Tibial nerve (tissue), 4 donors: ENCODE data around the gene SF3B1. TPM values are rescaled to one million over a fixed set of nuclear protein-coding genes. Genes with fewer than 3 reads are reported as not detected.

Experiments
- DNase-seq, 2 donors: peaks; one replicate each; pipeline ENCODE4 v3.0.0-alpha.2; 2019; ENCODE audit warnings: low spot score in 2 of 2
- H3K27ac ChIP-seq, 4 donors: fragments of 200-600 bp; sonication (generic) in 3 of 4; one replicate each; pipeline ENCODE4 v1.5.1; 2017 to 2019; ENCODE audit warnings: mild to moderate bottlenecking in 1 of 4
- H3K27me3 ChIP-seq, 2 donors: fragments of 200-600 bp; sonication (generic) in 1 of 2; one replicate each; pipeline versions ENCODE4 v1.5.1 to v1.6.0; 2017 to 2019
- H3K36me3 ChIP-seq, 3 donors: fragments of 200-600 bp; sonication (generic); one replicate each; pipeline ENCODE4 v1.5.1; 2018 to 2019
- H3K4me1 ChIP-seq, 4 donors: fragments of 200-600 bp; sonication (generic) in 3 of 4; one replicate each; pipeline ENCODE4 v1.5.1; 2017 to 2019
- H3K4me3 ChIP-seq, 4 donors: fragments of 200-600 bp; sonication (generic) in 3 of 4; one replicate each; pipeline ENCODE4 v1.5.1; 2017 to 2019; ENCODE audit warnings: mild to moderate bottlenecking in 1 of 4, moderate library complexity in 1 of 4
- H3K9me3 ChIP-seq, 4 donors: fragments of 200-600 bp; sonication (generic) in 3 of 4; one replicate each; pipeline ENCODE4 v1.5.1; 2017 to 2019
- EP300 ChIP-seq, 2 donors: sonication (generic); formaldehyde crosslinking; IDR thresholded peaks; one replicate each; pipeline ENCODE4 v1.6.1; 2017; ENCODE audit warnings: antibody characterized with exemption in 2 of 2, mild to moderate bottlenecking in 1 of 2
- POLR2A ChIP-seq, 2 donors: fragments of 450-650 bp; IDR thresholded peaks; one replicate each; pipeline ENCODE4 v1.6.1; 2017; ENCODE audit warnings: antibody characterized with exemption in 2 of 2, mild to moderate bottlenecking in 2 of 2, moderate library complexity in 2 of 2
- WGBS, 2 donors: methylation state at CpG; one replicate each; pipeline ENCODE4 v1.1.5; 2018; 5-methylcytosine and 5-hydroxymethylcytosine counted together
- total RNA-seq, 4 donors: library from RNA; depleted of rRNA; stranded (reverse); fragments of >200 nt; gene quantifications; one replicate each; pipeline ENCODE4 v1.1.0, GENCODE V29; 2016
- TF ChIP-seq, protein P1 (sequence below), 5 experiments: fragments of 200-600 bp in 3 of 5; fragments of 450-650 bp in 2 of 5; sonication (generic) in 3 of 5; IDR thresholded peaks; one replicate each; pipeline ENCODE4 v1.5.1; 2016 to 2019; ENCODE audit warnings: antibody characterized with exemption in 5 of 5, mild to moderate bottlenecking in 3 of 5, moderate library complexity in 2 of 5

SF3B1 gene
- total RNA-seq, 4 donors from 2014 or later, result 274 to 335 (median 303) TPM

DNA sequence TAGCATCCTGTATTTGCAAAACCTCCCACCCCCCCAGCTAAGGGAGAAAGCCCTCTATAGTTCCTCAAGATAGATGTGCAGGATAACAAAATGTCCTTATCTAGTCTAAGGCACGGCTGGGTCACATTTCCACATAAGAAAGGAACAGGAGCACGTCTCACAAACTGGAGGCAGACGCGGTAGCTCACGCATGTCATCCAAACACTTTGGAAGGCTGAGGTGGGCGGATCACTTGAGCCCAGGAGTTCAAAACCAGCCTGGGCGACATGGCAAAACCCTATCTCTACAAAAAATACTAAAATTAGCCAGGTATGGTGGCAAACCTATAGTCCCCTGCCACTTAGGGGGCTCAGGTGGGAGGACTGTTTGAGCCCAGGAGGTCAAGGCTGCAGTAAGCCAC is 9.3 kb downstream of the SF3B1 start:
- Histone ChIP-seq H3K27ac (no peak overlapping the region), H3K4me3 (no peak overlapping the region), H3K27me3 (no peaks in the 10 kb centered on the region), H3K36me3 (peaks cover 0 to 30% (median 0%) of the 10 kb centered on the region in 3 donors), H3K9me3 (no peaks in the 10 kb centered on the region), H3K4me1 (peaks cover 0 to 97% (median 38%) of the 10 kb centered on the region in 4 donors)
- WGBS, 2 donors, result 32 to 54% methylated on average over 7 of the region's 7 CpGs
- no peak for DNase-seq
- no peak for TF ChIP-seq EP300 (IDR thresholded peaks at IDR 0.05)
- TF ChIP-seq, protein P1, sequence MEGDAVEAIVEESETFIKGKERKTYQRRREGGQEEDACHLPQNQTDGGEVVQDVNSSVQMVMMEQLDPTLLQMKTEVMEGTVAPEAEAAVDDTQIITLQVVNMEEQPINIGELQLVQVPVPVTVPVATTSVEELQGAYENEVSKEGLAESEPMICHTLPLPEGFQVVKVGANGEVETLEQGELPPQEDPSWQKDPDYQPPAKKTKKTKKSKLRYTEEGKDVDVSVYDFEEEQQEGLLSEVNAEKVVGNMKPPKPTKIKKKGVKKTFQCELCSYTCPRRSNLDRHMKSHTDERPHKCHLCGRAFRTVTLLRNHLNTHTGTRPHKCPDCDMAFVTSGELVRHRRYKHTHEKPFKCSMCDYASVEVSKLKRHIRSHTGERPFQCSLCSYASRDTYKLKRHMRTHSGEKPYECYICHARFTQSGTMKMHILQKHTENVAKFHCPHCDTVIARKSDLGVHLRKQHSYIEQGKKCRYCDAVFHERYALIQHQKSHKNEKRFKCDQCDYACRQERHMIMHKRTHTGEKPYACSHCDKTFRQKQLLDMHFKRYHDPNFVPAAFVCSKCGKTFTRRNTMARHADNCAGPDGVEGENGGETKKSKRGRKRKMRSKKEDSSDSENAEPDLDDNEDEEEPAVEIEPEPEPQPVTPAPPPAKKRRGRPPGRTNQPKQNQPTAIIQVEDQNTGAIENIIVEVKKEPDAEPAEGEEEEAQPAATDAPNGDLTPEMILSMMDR (IDR thresholded peaks at IDR 0.05), result no peak
- TF ChIP-seq POLR2A (IDR thresholded peaks at IDR 0.05), result no peak

DNA sequence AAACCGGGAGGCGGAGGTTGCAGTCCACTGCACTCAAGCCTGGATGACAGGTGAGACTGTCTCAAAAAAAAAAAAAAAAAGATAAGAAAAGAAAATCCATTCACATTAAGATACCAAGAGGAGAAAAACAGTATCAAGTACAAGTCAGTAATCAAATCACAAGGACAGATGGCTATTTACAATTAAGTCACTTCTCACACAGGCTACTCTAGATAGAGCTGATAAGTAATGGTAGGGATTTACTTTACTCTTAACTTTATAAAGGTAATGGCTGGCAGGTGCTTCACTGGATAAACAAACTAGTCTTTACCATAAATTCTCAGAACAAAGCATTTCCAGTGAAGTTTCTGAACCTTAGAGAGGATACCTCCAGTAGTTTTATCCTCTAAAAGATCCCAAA is 11.5 kb downstream of the SF3B1 start:
- Histone ChIP-seq H3K27me3 (no peaks in the 10 kb centered on the region), H3K9me3 (no peaks in the 10 kb centered on the region), H3K27ac (no peak overlapping the region), H3K4me1 (peaks cover 0 to 91% (median 30%) of the 10 kb centered on the region in 4 donors), H3K36me3 (peaks cover 0 to 52% (median 0%) of the 10 kb centered on the region in 3 donors), H3K4me3 (no peak overlapping the region)
- WGBS, 2 donors, result 88 to 95% methylated on average over 2 of the region's 2 CpGs
- DNase-seq, result no peak
- TF ChIP-seq POLR2A (IDR thresholded peaks at IDR 0.05) (no peak), EP300 (IDR thresholded peaks at IDR 0.05) (no peak)
- TF ChIP-seq, protein P1 (IDR thresholded peaks at IDR 0.05), result no peak

DNA sequence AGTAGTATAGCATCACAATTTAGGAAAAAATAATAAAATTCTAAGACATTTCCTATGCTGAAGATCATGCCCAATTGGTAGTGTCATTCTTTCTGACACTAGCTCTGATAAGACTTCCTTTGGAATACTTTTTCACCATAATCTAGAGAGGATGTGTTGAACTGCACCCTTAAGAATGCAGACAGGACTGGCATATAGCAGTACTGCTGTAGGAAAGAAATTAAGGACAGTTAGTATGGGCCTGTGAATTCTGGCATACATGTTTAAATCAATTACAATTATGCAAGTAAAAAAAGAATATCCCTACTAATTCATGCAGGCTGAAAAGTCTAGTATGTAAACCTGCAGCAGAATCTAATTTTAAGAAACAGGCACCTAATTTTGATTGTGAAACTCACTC is 15.4 kb downstream of the SF3B1 start:
- Histone ChIP-seq H3K27me3 (no peaks in the 10 kb centered on the region), H3K4me3 (no peak overlapping the region), H3K4me1 (peaks cover 0 to 52% (median 4%) of the 10 kb centered on the region in 4 donors), H3K27ac (no peak overlapping the region), H3K9me3 (no peaks in the 10 kb centered on the region), H3K36me3 (peaks cover 0 to 91% (median 9%) of the 10 kb centered on the region in 3 donors)
- DNase-seq, result no peak
- TF ChIP-seq EP300 (IDR thresholded peaks at IDR 0.05) (no peak), POLR2A (IDR thresholded peaks at IDR 0.05) (no peak)
- TF ChIP-seq, protein P1 (IDR thresholded peaks at IDR 0.05), result no peak

DNA sequence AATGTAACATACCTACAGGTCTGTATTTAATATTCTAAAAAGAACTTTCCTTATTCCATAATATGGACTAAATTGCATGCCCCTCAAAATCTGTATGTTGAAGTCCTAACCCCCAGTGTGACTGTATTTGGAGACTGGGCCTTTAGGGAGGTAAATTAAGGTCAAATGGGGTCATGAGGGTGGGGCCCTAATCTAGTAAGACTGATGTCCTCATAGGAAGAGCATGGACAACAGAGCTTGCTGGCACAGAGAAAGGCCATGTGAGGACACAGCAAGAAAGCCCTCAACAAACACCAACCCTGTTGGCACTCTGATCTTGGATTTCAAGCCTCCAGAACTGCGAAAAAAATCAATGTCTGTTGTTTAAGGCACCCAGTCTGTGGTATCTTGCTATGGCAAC is 18.6 kb downstream of the SF3B1 start:
- Histone ChIP-seq H3K4me1 (peaks cover 0 to 22% (median 4%) of the 10 kb centered on the region in 4 donors), H3K4me3 (no peak overlapping the region), H3K27ac (no peak overlapping the region), H3K9me3 (no peaks in the 10 kb centered on the region), H3K36me3 (peaks cover 0 to 99% (median 21%) of the 10 kb centered on the region in 3 donors), H3K27me3 (no peaks in the 10 kb centered on the region)
- WGBS, 2 donors, result 95 to 100% methylated on average over 1 of the region's 1 CpG
- TF ChIP-seq EP300 (IDR thresholded peaks at IDR 0.05), result no peak
- TF ChIP-seq POLR2A (IDR thresholded peaks at IDR 0.05), result no peak
- TF ChIP-seq, protein P1 (IDR thresholded peaks at IDR 0.05), result no peak
- DNase-seq, result no peak

DNA sequence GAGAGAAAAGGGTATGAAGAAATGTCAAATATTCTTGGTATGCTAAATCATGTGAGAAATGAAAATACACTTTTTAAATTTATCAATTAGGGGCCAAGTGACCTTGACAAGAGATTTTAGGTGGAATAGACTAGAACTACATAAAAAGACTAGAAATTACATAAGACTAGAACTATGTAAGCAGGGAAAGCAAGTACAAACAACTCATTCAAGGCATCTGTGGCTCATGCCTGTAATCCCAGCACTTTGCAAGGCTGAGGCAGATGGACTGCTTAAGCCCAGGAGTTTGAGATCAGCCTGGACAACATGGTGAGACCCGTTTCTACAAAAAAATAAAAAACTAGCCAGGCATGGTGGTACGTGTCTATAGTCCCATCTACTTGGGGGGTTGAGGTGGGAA is 20.3 kb downstream of the SF3B1 start:
- DNase-seq, result no peak
- peaks cover 0 to 100% (median 30%) of the 10 kb centered on the region in 3 donors for H3K36me3 ChIP-seq
- peaks cover 0 to 5% (median 0%) of the 10 kb centered on the region in 4 donors for H3K4me1 ChIP-seq
- H3K9me3 ChIP-seq, result no peaks in the 10 kb centered on the region
- WGBS, 2 donors, result 66 to 76% methylated on average over 2 of the region's 2 CpGs
- TF ChIP-seq, protein P1 (IDR thresholded peaks at IDR 0.05), result no peak
- TF ChIP-seq POLR2A (IDR thresholded peaks at IDR 0.05) (no peak), EP300 (IDR thresholded peaks at IDR 0.05) (no peak)
- H3K4me3 ChIP-seq, result no peak overlapping the region
- no peak overlapping the region for H3K27ac ChIP-seq
- no peaks in the 10 kb centered on the region for H3K27me3 ChIP-seq
